Measurements from ENCODE around the gene ARHGAP27. TPM values are rescaled to one million over a fixed set of nuclear protein-coding genes. Genes with fewer than 3 reads are reported as not detected.

ARHGAP27 gene
- total and polyA plus RNA-seq, 2 of the 13 experiments (the other 11 are each of a cell fraction or from before 2014, with no cell fraction given) = 15.5 to 18.9 TPM

DNA sequence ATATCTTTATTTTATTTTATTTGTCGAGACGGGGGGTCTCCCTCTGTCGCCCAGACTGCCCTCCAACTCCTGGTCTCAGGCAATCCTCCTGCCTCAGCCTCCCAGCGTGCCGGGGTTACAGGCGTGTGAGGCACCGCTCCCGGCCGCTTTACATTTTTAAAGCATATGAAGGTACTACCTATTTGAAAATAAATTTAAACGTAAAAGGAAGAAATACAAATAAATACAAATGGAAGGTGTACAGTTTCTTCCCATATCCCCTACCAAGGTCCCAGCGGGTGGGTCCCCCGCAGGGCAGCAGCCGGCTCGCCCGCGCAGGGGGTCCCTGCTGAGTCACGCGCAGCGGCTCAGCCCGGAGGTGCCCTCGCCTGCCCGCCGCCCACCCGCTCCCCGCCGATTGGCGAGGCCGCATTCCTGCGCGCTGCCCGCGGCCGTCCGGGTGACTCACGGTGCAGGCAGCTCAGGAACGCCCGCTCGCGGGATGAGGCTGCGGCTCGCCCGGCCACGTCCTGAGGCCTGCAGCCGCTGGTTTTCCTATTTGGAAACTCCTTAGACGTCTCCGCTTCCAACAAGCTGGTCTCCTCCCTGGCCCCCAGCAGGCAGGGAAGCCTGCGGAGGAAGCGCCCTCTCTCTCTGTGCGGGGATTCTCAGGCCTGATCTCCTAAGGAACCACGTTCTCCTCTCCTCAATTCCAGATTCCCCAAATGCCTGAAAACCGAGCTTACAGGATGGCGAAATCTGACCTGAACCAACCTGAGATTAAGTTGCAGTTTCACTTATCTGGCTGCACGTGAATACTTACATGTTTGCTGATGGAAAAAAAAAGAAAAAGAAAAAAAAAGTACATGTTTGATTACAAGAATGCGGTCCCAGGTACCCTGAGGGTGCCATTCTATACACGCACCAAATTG is 61.0 kb downstream of the ARHGAP27 start (continued):
- TF ChIP-seq, protein P1, sequence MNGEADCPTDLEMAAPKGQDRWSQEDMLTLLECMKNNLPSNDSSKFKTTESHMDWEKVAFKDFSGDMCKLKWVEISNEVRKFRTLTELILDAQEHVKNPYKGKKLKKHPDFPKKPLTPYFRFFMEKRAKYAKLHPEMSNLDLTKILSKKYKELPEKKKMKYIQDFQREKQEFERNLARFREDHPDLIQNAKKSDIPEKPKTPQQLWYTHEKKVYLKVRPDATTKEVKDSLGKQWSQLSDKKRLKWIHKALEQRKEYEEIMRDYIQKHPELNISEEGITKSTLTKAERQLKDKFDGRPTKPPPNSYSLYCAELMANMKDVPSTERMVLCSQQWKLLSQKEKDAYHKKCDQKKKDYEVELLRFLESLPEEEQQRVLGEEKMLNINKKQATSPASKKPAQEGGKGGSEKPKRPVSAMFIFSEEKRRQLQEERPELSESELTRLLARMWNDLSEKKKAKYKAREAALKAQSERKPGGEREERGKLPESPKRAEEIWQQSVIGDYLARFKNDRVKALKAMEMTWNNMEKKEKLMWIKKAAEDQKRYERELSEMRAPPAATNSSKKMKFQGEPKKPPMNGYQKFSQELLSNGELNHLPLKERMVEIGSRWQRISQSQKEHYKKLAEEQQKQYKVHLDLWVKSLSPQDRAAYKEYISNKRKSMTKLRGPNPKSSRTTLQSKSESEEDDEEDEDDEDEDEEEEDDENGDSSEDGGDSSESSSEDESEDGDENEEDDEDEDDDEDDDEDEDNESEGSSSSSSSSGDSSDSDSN (CRISPR knock-in tag; IDR thresholded peaks at IDR 0.05) = peak; percentile 99
- TF ChIP-seq, protein P2, sequence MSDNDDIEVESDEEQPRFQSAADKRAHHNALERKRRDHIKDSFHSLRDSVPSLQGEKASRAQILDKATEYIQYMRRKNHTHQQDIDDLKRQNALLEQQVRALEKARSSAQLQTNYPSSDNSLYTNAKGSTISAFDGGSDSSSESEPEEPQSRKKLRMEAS (IDR thresholded peaks at IDR 0.05) = peak; percentile 74
- TF ChIP-seq SP4 (CRISPR knock-in tag; IDR thresholded peaks at IDR 0.05) (no peak), ZSCAN20 (CRISPR knock-in tag; IDR thresholded peaks at IDR 0.05; ENCODE audit: borderline replicate concordance) (no peak), KLF11 (CRISPR knock-in tag; IDR thresholded peaks at IDR 0.05) (no peak; the same call in 1 of the 2 replicates), HNRNPUL1 (IDR thresholded peaks at IDR 0.05; ENCODE audit: low read depth, low read length) (no peak), ZNF468 (CRISPR knock-in tag; IDR thresholded peaks at IDR 0.05) (no peak), BORCS8-MEF2B (CRISPR knock-in tag; IDR thresholded peaks at IDR 0.05) (peak; percentile 65; the same call in 1 of the 2 replicates), MEIS2 (CRISPR knock-in tag; IDR thresholded peaks at IDR 0.05) (no peak), MAFK (conservative IDR thresholded peaks at IDR 0.05 in 1 of 2, IDR thresholded peaks at IDR 0.05 in 1 of 2; ENCODE audit: low read length in 2 of 2) (0 out of 4 replicates have a peak, but pooled peaks of 1 of the 2 experiments have one; percentile 20), ZNF790 (CRISPR knock-in tag; IDR thresholded peaks at IDR 0.05; ENCODE audit: borderline replicate concordance) (no peak; the same call in 1 of the 2 replicates), ATM (IDR thresholded peaks at IDR 0.05; ENCODE audit: borderline replicate concordance) (no peak), ZNF564 (CRISPR knock-in tag; IDR thresholded peaks at IDR 0.05) (no peak)
- TF ChIP-seq, protein P3, sequence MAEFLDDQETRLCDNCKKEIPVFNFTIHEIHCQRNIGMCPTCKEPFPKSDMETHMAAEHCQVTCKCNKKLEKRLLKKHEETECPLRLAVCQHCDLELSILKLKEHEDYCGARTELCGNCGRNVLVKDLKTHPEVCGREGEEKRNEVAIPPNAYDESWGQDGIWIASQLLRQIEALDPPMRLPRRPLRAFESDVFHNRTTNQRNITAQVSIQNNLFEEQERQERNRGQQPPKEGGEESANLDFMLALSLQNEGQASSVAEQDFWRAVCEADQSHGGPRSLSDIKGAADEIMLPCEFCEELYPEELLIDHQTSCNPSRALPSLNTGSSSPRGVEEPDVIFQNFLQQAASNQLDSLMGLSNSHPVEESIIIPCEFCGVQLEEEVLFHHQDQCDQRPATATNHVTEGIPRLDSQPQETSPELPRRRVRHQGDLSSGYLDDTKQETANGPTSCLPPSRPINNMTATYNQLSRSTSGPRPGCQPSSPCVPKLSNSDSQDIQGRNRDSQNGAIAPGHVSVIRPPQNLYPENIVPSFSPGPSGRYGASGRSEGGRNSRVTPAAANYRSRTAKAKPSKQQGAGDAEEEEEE (CRISPR knock-in tag; IDR thresholded peaks at IDR 0.05; ENCODE audit: borderline replicate concordance) = no peak
- TF ChIP-seq, protein P4, sequence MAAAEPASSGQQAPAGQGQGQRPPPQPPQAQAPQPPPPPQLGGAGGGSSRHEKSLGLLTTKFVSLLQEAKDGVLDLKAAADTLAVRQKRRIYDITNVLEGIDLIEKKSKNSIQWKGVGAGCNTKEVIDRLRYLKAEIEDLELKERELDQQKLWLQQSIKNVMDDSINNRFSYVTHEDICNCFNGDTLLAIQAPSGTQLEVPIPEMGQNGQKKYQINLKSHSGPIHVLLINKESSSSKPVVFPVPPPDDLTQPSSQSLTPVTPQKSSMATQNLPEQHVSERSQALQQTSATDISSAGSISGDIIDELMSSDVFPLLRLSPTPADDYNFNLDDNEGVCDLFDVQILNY (CRISPR knock-in tag; conservative IDR thresholded peaks at IDR 0.05) = peak; percentile 75; the same call in 1 of the 2 replicates
- TF ChIP-seq, protein P5, sequence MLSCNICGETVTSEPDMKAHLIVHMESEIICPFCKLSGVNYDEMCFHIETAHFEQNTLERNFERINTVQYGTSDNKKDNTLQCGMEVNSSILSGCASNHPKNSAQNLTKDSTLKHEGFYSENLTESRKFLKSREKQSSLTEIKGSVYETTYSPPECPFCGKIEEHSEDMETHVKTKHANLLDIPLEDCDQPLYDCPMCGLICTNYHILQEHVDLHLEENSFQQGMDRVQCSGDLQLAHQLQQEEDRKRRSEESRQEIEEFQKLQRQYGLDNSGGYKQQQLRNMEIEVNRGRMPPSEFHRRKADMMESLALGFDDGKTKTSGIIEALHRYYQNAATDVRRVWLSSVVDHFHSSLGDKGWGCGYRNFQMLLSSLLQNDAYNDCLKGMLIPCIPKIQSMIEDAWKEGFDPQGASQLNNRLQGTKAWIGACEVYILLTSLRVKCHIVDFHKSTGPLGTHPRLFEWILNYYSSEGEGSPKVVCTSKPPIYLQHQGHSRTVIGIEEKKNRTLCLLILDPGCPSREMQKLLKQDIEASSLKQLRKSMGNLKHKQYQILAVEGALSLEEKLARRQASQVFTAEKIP (CRISPR knock-in tag; IDR thresholded peaks at IDR 0.05; ENCODE audit: borderline replicate concordance) = no peak
- TF ChIP-seq, protein P6, sequence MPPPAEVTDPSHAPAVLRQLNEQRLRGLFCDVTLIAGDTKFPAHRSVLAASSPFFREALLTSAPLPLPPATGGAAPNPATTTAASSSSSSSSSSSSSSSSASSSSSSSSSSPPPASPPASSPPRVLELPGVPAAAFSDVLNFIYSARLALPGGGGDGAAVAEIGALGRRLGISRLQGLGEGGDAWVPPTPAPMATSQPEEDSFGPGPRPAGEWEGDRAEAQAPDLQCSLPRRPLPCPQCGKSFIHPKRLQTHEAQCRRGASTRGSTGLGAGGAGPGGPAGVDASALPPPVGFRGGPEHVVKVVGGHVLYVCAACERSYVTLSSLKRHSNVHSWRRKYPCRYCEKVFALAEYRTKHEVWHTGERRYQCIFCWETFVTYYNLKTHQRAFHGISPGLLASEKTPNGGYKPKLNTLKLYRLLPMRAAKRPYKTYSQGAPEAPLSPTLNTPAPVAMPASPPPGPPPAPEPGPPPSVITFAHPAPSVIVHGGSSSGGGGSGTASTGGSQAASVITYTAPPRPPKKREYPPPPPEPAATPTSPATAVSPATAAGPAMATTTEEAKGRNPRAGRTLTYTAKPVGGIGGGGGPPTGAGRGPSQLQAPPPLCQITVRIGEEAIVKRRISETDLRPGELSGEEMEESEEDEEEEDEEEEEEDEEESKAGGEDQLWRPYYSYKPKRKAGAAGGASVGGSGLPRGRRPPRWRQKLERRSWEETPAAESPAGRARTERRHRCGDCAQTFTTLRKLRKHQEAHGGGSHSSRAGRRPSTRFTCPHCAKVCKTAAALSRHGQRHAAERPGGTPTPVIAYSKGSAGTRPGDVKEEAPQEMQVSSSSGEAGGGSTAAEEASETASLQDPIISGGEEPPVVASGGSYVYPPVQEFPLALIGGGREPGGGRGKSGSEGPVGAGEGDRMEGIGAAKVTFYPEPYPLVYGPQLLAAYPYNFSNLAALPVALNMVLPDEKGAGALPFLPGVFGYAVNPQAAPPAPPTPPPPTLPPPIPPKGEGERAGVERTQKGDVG (CRISPR knock-in tag; IDR thresholded peaks at IDR 0.05; ENCODE audit: borderline replicate concordance) = no peak

Data from HepG2 (cell line).